ENCODE measurements around the gene MED29. TPM values are rescaled to one million over a fixed set of nuclear protein-coding genes. Genes with fewer than 3 reads are reported as not detected.
A peak's percentile ranks its signal among the peaks of the same experiment; 100 is the strongest.

MED29 gene
- total RNA-seq, 1 donor: 19.9 TPM

GRCh38 chr19:39400061-39400460, 8.9 kb downstream of the MED29 start:
- Histone ChIP-seq H3K4me1 (ENCODE audit: insufficient read depth, low read length) (peaks cover 40% of the 10 kb centered on the region), H2AFZ (ENCODE audit: low read length) (no peak overlapping the region), H3K27me3 (ENCODE audit: insufficient read depth, low read length) (no peaks in the 10 kb centered on the region), H3K27ac (ENCODE audit: low read depth, low read length) (no peak overlapping the region), H3K4me3 (ENCODE audit: insufficient read depth, low read length) (no peak overlapping the region), H4K20me1 (ENCODE audit: insufficient read depth, low read length) (no peaks in the 10 kb centered on the region), H3K9me3 (ENCODE audit: low read depth, low read length) (no peaks in the 10 kb centered on the region), H3K79me2 (ENCODE audit: insufficient read depth, low read length) (peaks cover 4% of the 10 kb centered on the region), H3K36me3 (ENCODE audit: insufficient read depth, low read length) (peaks cover 10% of the 10 kb centered on the region), H3K4me2 (ENCODE audit: insufficient read depth, low read length) (no peak overlapping the region)
- peak; percentile 8 for DNase-seq (ENCODE audit: insufficient read length, low spot score, missing footprints)
- TF ChIP-seq CTCF (IDR thresholded peaks at IDR 0.05; ENCODE audit: extremely low read depth, low read depth, low read length): no peak

- H3K4me1 ChIP-seq (ENCODE audit: insufficient read depth, low read length): peaks cover 44% of the 10 kb centered on the region
- H3K27me3 ChIP-seq (ENCODE audit: insufficient read depth, low read length): no peaks in the 10 kb centered on the region
- H3K27ac ChIP-seq (ENCODE audit: low read depth, low read length): peak overlapping the region; percentile 96
- TF ChIP-seq CTCF (IDR thresholded peaks at IDR 0.05; ENCODE audit: extremely low read depth, low read depth, low read length): no peak
- H3K4me2 ChIP-seq (ENCODE audit: insufficient read depth, low read length): peak overlapping the region; percentile 83
- H4K20me1 ChIP-seq (ENCODE audit: insufficient read depth, low read length): no peaks in the 10 kb centered on the region
- no peak for DNase-seq (ENCODE audit: insufficient read length, low spot score, missing footprints)
- H2AFZ ChIP-seq (ENCODE audit: low read length): no peak overlapping the region
- H3K36me3 ChIP-seq (ENCODE audit: insufficient read depth, low read length): peaks cover 6% of the 10 kb centered on the region
- peaks cover 4% of the 10 kb centered on the region for H3K79me2 ChIP-seq (ENCODE audit: insufficient read depth, low read length)
- no peaks in the 10 kb centered on the region for H3K9me3 ChIP-seq (ENCODE audit: low read depth, low read length)
- no peak overlapping the region for H3K4me3 ChIP-seq (ENCODE audit: insufficient read depth, low read length)
Observed at GRCh38 chr19:39401070-39401548, 9.9 kb downstream of the MED29 start.

GRCh38 chr19:39401549-39402345, 10.6 kb downstream of the MED29 start:
- DNase-seq (ENCODE audit: insufficient read length, low spot score, missing footprints): peak; percentile 90
- H3K4me2 ChIP-seq (ENCODE audit: insufficient read depth, low read length): peak overlapping the region; percentile 83
- H4K20me1 ChIP-seq (ENCODE audit: insufficient read depth, low read length): no peaks in the 10 kb centered on the region
- H3K27ac ChIP-seq (ENCODE audit: low read depth, low read length): peak overlapping the region; percentile 96
- H3K79me2 ChIP-seq (ENCODE audit: insufficient read depth, low read length): peaks cover 5% of the 10 kb centered on the region
- H3K9me3 ChIP-seq (ENCODE audit: low read depth, low read length): no peaks in the 10 kb centered on the region
- H3K4me1 ChIP-seq (ENCODE audit: insufficient read depth, low read length): peaks cover 46% of the 10 kb centered on the region
- no peaks in the 10 kb centered on the region for H3K27me3 ChIP-seq (ENCODE audit: insufficient read depth, low read length)
- H3K36me3 ChIP-seq (ENCODE audit: insufficient read depth, low read length): peaks cover 6% of the 10 kb centered on the region
- H3K4me3 ChIP-seq (ENCODE audit: insufficient read depth, low read length): peak overlapping the region; percentile 71
- no peak for TF ChIP-seq CTCF (IDR thresholded peaks at IDR 0.05; ENCODE audit: extremely low read depth, low read depth, low read length)
- no peak overlapping the region for H2AFZ ChIP-seq (ENCODE audit: low read length)

Data from osteoblast (primary cell).